ENCODE measurements around the gene FRMD1. TPM values are rescaled to one million over a fixed set of nuclear protein-coding genes. Genes with fewer than 3 reads are reported as not detected.

Gene FRMD1
- total RNA-seq, 2 experiments from 2014 or later: not detected

DNA sequence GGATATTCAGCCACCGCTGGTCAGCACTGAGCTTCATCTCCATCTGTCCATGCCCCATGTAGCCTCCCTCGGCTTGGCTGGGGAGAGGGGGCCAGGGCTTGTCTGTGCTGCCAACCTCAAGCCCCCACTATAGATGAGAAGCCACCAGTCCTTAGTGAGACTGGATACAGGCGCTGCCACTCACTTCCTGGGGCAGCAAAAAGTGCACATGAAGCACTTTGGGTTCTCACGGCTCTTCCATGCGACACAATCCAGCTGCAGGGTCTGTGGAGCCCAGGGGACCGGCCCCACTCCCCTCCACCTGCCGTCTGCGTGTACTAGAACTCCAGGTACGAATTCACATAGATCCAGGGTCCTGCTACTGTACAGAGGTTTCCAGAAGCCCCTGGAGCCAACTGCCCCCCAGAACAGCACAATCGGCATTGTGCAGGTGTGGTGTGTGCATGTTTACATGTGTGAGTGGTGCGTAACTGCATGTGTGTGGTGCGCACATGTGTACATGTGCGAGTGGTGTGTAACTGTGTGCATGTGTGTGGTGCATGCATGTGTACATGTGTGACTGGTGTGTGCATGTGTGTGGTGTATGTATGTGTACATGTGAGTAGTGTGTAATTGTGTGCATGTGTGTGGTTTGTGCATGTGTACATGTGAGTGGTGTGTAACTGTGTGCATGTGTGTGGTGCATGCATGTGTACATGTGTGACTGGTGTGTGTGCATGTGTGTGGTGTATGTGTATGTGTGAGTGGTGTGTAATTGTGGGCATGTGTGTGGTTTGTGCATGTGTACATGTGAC is 4.9 kb downstream of the FRMD1 start:
- no peaks in the 10 kb centered on the region for H3K36me3 Mint-ChIP-seq (ENCODE audit: low read depth)
- POLR2A ChIA-PET: no interaction called here
- H3K4me3 Mint-ChIP-seq: no peak overlapping the region

DNA sequence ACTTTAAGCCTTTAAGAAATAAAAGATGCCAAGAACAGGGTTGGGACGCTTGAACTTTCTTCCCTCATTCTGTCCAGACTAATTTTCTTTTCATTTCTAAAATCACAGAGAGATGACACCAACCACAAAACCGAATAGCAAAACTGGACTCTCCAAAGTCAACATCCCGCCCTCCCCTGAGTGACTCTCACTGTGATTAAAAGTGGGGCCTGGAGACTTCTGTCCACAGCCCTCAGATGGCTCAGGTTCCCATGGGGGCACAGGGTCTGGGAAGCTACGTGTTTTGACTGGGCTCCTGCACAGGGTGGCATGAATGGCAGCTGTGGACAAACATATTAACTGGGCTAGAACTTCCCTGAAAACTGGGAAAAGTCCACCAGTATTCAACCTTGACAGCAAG is 6.3 kb downstream of the FRMD1 start:
- no peak for ATAC-seq (ENCODE audit: poor library complexity)
- no peak overlapping the region for H3K27ac ChIP-seq (ENCODE audit: low read depth in 1 of 2, low read length in 2 of 2)
- H3K27me3 Mint-ChIP-seq: peaks cover 7% of the 10 kb centered on the region

More for the DNA sequence above, 4.9 kb downstream of the FRMD1 start:
- CTCF ChIA-PET: no interaction called here
- Mint-ChIP-seq H3K4me1 (ENCODE audit: low read depth) (no peaks in the 10 kb centered on the region), H3K27me3 (peaks cover 10% of the 10 kb centered on the region), H3K9me3 (no peaks in the 10 kb centered on the region), H3K27ac (no peak overlapping the region)
- no peaks in the 10 kb centered on the region for H3K36me3 ChIP-seq (ENCODE audit: insufficient read depth, low read length)
- H3K4me3 ChIP-seq (ENCODE audit: low read length): no peak overlapping the region
- peaks cover 0 to 39% of the 10 kb centered on the region in 2 experiments for H3K9me3 ChIP-seq (ENCODE audit: control insufficient read depth in 1 of 2, insufficient read depth in 1 of 2, low read length in 2 of 2)
- TF ChIP-seq, protein P1, sequence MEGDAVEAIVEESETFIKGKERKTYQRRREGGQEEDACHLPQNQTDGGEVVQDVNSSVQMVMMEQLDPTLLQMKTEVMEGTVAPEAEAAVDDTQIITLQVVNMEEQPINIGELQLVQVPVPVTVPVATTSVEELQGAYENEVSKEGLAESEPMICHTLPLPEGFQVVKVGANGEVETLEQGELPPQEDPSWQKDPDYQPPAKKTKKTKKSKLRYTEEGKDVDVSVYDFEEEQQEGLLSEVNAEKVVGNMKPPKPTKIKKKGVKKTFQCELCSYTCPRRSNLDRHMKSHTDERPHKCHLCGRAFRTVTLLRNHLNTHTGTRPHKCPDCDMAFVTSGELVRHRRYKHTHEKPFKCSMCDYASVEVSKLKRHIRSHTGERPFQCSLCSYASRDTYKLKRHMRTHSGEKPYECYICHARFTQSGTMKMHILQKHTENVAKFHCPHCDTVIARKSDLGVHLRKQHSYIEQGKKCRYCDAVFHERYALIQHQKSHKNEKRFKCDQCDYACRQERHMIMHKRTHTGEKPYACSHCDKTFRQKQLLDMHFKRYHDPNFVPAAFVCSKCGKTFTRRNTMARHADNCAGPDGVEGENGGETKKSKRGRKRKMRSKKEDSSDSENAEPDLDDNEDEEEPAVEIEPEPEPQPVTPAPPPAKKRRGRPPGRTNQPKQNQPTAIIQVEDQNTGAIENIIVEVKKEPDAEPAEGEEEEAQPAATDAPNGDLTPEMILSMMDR (IDR thresholded peaks at IDR 0.05): no peak
- intact Hi-C loops (cut with DNase I, micrococcal nuclease): no loop called here
- no peak for ATAC-seq (ENCODE audit: poor library complexity)
- H3K4me1 ChIP-seq (ENCODE audit: insufficient read depth, low read length): no peaks in the 10 kb centered on the region
- H3K27me3 ChIP-seq (ENCODE audit: control insufficient read depth in 1 of 2, insufficient read depth in 2 of 2, low read length in 2 of 2): no peaks in the 10 kb centered on the region
- DNase-seq: no peak
- H3K27ac ChIP-seq (ENCODE audit: low read depth in 1 of 2, low read length in 2 of 2): no peak overlapping the region

DNA sequence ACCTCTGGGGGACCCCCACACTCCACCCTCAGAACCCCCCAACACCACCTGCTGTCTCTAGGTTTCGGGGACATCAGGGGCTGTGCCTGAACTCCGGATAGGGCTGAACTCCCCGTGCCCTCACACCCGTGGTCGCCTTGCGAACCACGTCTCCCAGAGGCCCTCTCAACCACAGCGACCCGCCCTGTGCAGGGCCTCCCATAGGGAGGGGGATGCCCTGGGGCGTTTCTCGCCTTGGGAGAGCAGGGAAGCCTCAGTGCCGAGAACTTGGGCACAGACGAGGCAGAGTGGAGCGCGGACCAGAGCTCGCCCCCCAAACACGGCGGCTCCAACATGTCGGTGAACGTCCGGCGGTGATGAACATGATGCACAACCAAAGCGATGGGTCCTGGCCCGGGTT is 6.8 kb downstream of the FRMD1 start:
- ChIA-PET POLR2A (no interaction called here), CTCF (no interaction called here)
- Histone ChIP-seq H3K27me3 (ENCODE audit: control insufficient read depth in 1 of 2, insufficient read depth in 2 of 2, low read length in 2 of 2) (no peaks in the 10 kb centered on the region), H3K27ac (ENCODE audit: low read depth in 1 of 2, low read length in 2 of 2) (no peak overlapping the region), H3K4me1 (ENCODE audit: insufficient read depth, low read length) (no peaks in the 10 kb centered on the region), H3K4me3 (ENCODE audit: low read length) (no peak overlapping the region), H3K36me3 (ENCODE audit: insufficient read depth, low read length) (no peaks in the 10 kb centered on the region), H3K9me3 (ENCODE audit: control insufficient read depth in 1 of 2, insufficient read depth in 1 of 2, low read length in 2 of 2) (peaks cover 0 to 39% of the 10 kb centered on the region in 2 experiments)
- Mint-ChIP-seq H3K4me3 (no peak overlapping the region), H3K27me3 (peaks cover 7% of the 10 kb centered on the region), H3K9me3 (no peaks in the 10 kb centered on the region), H3K36me3 (ENCODE audit: low read depth) (no peaks in the 10 kb centered on the region), H3K27ac (no peak overlapping the region), H3K4me1 (ENCODE audit: low read depth) (no peaks in the 10 kb centered on the region)
- ATAC-seq (ENCODE audit: poor library complexity): no peak
- intact Hi-C loops (cut with DNase I, micrococcal nuclease): no loop called here
- TF ChIP-seq, protein P1 (IDR thresholded peaks at IDR 0.05): no peak
- no peak for DNase-seq

More for the DNA sequence above, 6.3 kb downstream of the FRMD1 start:
- intact Hi-C loops (cut with DNase I, micrococcal nuclease): no loop called here
- Mint-ChIP-seq H3K27ac (no peak overlapping the region), H3K9me3 (no peaks in the 10 kb centered on the region), H3K4me1 (ENCODE audit: low read depth) (no peaks in the 10 kb centered on the region), H3K4me3 (no peak overlapping the region), H3K36me3 (ENCODE audit: low read depth) (no peaks in the 10 kb centered on the region)
- peaks cover 0 to 39% of the 10 kb centered on the region in 2 experiments for H3K9me3 ChIP-seq (ENCODE audit: control insufficient read depth in 1 of 2, insufficient read depth in 1 of 2, low read length in 2 of 2)
- H3K4me3 ChIP-seq (ENCODE audit: low read length): no peak overlapping the region
- TF ChIP-seq, protein P1 (IDR thresholded peaks at IDR 0.05): no peak
- no peaks in the 10 kb centered on the region for H3K27me3 ChIP-seq (ENCODE audit: control insufficient read depth in 1 of 2, insufficient read depth in 2 of 2, low read length in 2 of 2)
- H3K36me3 ChIP-seq (ENCODE audit: insufficient read depth, low read length): no peaks in the 10 kb centered on the region
- ChIA-PET CTCF (no interaction called here), POLR2A (no interaction called here)
- DNase-seq: no peak
- H3K4me1 ChIP-seq (ENCODE audit: insufficient read depth, low read length): no peaks in the 10 kb centered on the region

Measured in CD4-positive, alpha-beta T cell (primary cell).